MM.1S (cell line): ENCODE measurements around the gene MOB1A.

Experiments
- DNase-seq: peaks from one replicate; pipeline ENCODE4 v3.0.0-alpha.2; 2015
- H2AFZ ChIP-seq: fragments of 300-600 bp; sonication (generic); 2 replicates; pipeline ENCODE4 v1.6.0; 2016; ENCODE audit warnings: antibody characterized with exemption, low read length
- H3F3A ChIP-seq: fragments of 300-600 bp; sonication (generic); 2 replicates; pipeline ENCODE4 v1.6.1; 2016; ENCODE audit warnings: mild to moderate bottlenecking, antibody characterized with exemption, low read length, moderate library complexity, mixed read lengths; ENCODE audit not compliant: insufficient read depth
- H3K27ac ChIP-seq: fragments of 300-600 bp; sonication (generic); 2 replicates; pipeline ENCODE4 v1.5.1; 2016; ENCODE audit warnings: mild to moderate bottlenecking, low read length
- H3K27me3 ChIP-seq: fragments of 300-600 bp; sonication (generic); replicated peaks from 2 replicates; pipeline ENCODE4 v1.6.0; 2016; ENCODE audit warnings: low read length; ENCODE audit not compliant: insufficient read depth
- H3K36me3 ChIP-seq: fragments of 300-600 bp; sonication (generic); replicated peaks from 2 replicates; pipeline ENCODE4 v1.6.1; 2016; ENCODE audit warnings: mild to moderate bottlenecking, low read length, mixed read lengths; ENCODE audit not compliant: insufficient read depth
- H3K4me1 ChIP-seq: fragments of 300-600 bp; sonication (generic); 2 replicates; pipeline ENCODE4 v1.6.1; 2016; ENCODE audit warnings: low read length, mixed read lengths
- H3K4me2 ChIP-seq: fragments of 300-600 bp; sonication (generic); 2 replicates; pipeline ENCODE4 v1.6.0; 2016; ENCODE audit warnings: low read depth, low read length
- H3K4me3 ChIP-seq: fragments of 300-600 bp; sonication (generic); 2 replicates; pipeline ENCODE4 v1.5.1; 2016; ENCODE audit warnings: low read length, mixed read lengths
- H3K79me2 ChIP-seq: fragments of 300-600 bp; sonication (generic); 2 replicates; pipeline ENCODE4 v1.6.1; 2016; ENCODE audit warnings: mixed run types, low read length, mixed read lengths
- H3K9ac ChIP-seq: fragments of 300-600 bp; sonication (generic); 2 replicates; pipeline ENCODE4 v1.6.1; 2016; ENCODE audit warnings: low read length, mixed read lengths
- H3K9me2 ChIP-seq: fragments of 300-600 bp; sonication (generic); replicated peaks from 2 replicates; pipeline ENCODE4 v1.6.1; 2016; ENCODE audit warnings: mild to moderate bottlenecking, low read length, mixed read lengths; ENCODE audit not compliant: insufficient read depth
- H3K9me3 ChIP-seq: fragments of 300-600 bp; sonication (generic); replicated peaks from 2 replicates; pipeline ENCODE4 v1.6.1; 2016; ENCODE audit warnings: mild to moderate bottlenecking, low read length, mixed read lengths; ENCODE audit not compliant: insufficient read depth
- H4K20me1 ChIP-seq: fragments of 300-600 bp; sonication (generic); 2 replicates; pipeline ENCODE4 v1.6.1; 2016; ENCODE audit warnings: mild to moderate bottlenecking, low read length, moderate library complexity, mixed read lengths; ENCODE audit not compliant: insufficient read depth
- CTCF ChIP-seq: fragments of 300-600 bp; sonication (generic); IDR thresholded peaks from 2 replicates; pipeline ENCODE4 v1.5.1; 2016; ENCODE audit warnings: antibody characterized with exemption, low read length, mixed read lengths
- EZH2 ChIP-seq: fragments of 300-600 bp; sonication (generic); optimal IDR thresholded peaks from 2 replicates; pipeline ENCODE3; 2017; ENCODE audit warnings: low read depth, mild to moderate bottlenecking, antibody characterized with exemption, low read length, mixed read lengths
- EZH2phosphoT487 ChIP-seq: fragments of 300-600 bp; sonication (generic); IDR thresholded peaks from 2 replicates; pipeline ENCODE4 v1.6.1; 2018; ENCODE audit warnings: antibody characterized with exemption, low read length

The MOB1A gene

GRCh38 chr2:74177696-74178095 lies 983 bp downstream of the MOB1A start:
- H3K9ac ChIP-seq: peak overlapping the region; percentile 92; the same call in 1 of the 2 replicates
- no peaks in the 10 kb centered on the region for H3K9me2 ChIP-seq
- no peak for TF ChIP-seq CTCF
- TF ChIP-seq EZH2: no peak
- no peak for TF ChIP-seq EZH2phosphoT487
- H3F3A ChIP-seq: peaks cover 42% of the 10 kb centered on the region
- H3K36me3 ChIP-seq: no peaks in the 10 kb centered on the region; the same call in 1 of the 2 replicates
- H3K79me2 ChIP-seq: peaks cover 57% of the 10 kb centered on the region
- peaks cover 13% of the 10 kb centered on the region for H3K4me1 ChIP-seq
- no peak overlapping the region for H2AFZ ChIP-seq
- peaks cover 28% of the 10 kb centered on the region for H4K20me1 ChIP-seq
- H3K9me3 ChIP-seq: no peaks in the 10 kb centered on the region
- H3K27ac ChIP-seq: peak overlapping the region; percentile 91; the same call in 1 of the 2 replicates
- H3K27me3 ChIP-seq: no peaks in the 10 kb centered on the region
- H3K4me3 ChIP-seq: peak overlapping the region; percentile 85
- DNase-seq: no peak
- H3K4me2 ChIP-seq: peak overlapping the region; percentile 78

- no peaks in the 10 kb centered on the region for H3K9me2 ChIP-seq
- no peak overlapping the region for H3K4me2 ChIP-seq
Observed at GRCh38 chr2:74174909-74175308, 3.8 kb downstream of the MOB1A start.

GRCh38 chr2:74168739-74169138 lies 9.9 kb downstream of the MOB1A start:
- H3K4me2 ChIP-seq: no peak overlapping the region
- peaks cover 87% of the 10 kb centered on the region for H3K79me2 ChIP-seq
- no peak for DNase-seq
- H3K9ac ChIP-seq: no peak overlapping the region
- H3K27ac ChIP-seq: no peak overlapping the region
- TF ChIP-seq EZH2phosphoT487: no peak
- TF ChIP-seq CTCF: no peak
- TF ChIP-seq EZH2: no peak
- H3K9me3 ChIP-seq: no peaks in the 10 kb centered on the region
- H2AFZ ChIP-seq: no peak overlapping the region
- H4K20me1 ChIP-seq: no peaks in the 10 kb centered on the region; the same call in 1 of the 2 replicates
- no peaks in the 10 kb centered on the region for H3K9me2 ChIP-seq
- no peaks in the 10 kb centered on the region for H3F3A ChIP-seq
- H3K36me3 ChIP-seq: peaks cover 12% of the 10 kb centered on the region
- no peaks in the 10 kb centered on the region for H3K4me1 ChIP-seq
- H3K4me3 ChIP-seq: no peak overlapping the region
- no peaks in the 10 kb centered on the region for H3K27me3 ChIP-seq

More at GRCh38 chr2:74174909-74175308, 3.8 kb downstream of the MOB1A start:
- H3K4me1 ChIP-seq: 0 out of 2 replicates have a peak, but pooled peaks cover 3% of the 10 kb centered on the region
- TF ChIP-seq EZH2 (no peak), CTCF (no peak), EZH2phosphoT487 (no peak)
- H3K9me3 ChIP-seq: no peaks in the 10 kb centered on the region
- H2AFZ ChIP-seq: no peak overlapping the region
- H3F3A ChIP-seq: peaks cover 22% of the 10 kb centered on the region
- H3K27me3 ChIP-seq: no peaks in the 10 kb centered on the region
- no peak overlapping the region for H3K27ac ChIP-seq
- H3K79me2 ChIP-seq: peaks cover 80% of the 10 kb centered on the region
- peaks cover 28% of the 10 kb centered on the region for H4K20me1 ChIP-seq
- H3K9ac ChIP-seq: no peak overlapping the region
- DNase-seq: no peak
- no peak overlapping the region for H3K4me3 ChIP-seq
- no peaks in the 10 kb centered on the region; the same call in 1 of the 2 replicates for H3K36me3 ChIP-seq
